GM12872 (cell line): ENCODE results near the gene MARCHF6.

Experiments
- CTCF ChIP-seq: IDR thresholded peaks from 3 replicates; pipeline ENCODE4 v1.5.1; 2011; ENCODE audit warnings: low read depth, mild to moderate bottlenecking, low read length, moderate library complexity; ENCODE audit not compliant: insufficient read depth

The MARCHF6 gene

GRCh38 chr5:10351919-10352318 is 1.6 kb upstream of the MARCHF6 start:
- TF ChIP-seq CTCF: no peak

GRCh38 chr5:10352430-10353240 is 860 bp upstream of the MARCHF6 start:
- TF ChIP-seq CTCF: no peak

GRCh38 chr5:10354048-10354872 is 765 bp downstream of the MARCHF6 start:
- TF ChIP-seq CTCF: no peak

- TF ChIP-seq CTCF: no peak
Measured at GRCh38 chr5:10355071-10355889, 1.8 kb downstream of the MARCHF6 start.

GRCh38 chr5:10358999-10359398 is 5.5 kb downstream of the MARCHF6 start:
- no peak for TF ChIP-seq CTCF

GRCh38 chr5:10360686-10361085 is 7.2 kb downstream of the MARCHF6 start:
- no peak for TF ChIP-seq CTCF
